H9 (cell line): ENCODE data around the gene DIP2C. TPM values are rescaled to one million over a fixed set of nuclear protein-coding genes. Genes with fewer than 3 reads are reported as not detected.

Experiments used
- DNase-seq: peaks from one replicate; pipeline ENCODE4 v3.0.0-alpha.2; 2017
- H2AFZ ChIP-seq: one replicate; pipeline ENCODE4 v1.6.1; 2013; ENCODE audit warnings: mild to moderate bottlenecking, low read length, control low read depth, moderate library complexity
- H2AK5ac ChIP-seq: 2 replicates; pipeline ENCODE4 v1.6.1; 2013; ENCODE audit warnings: low read length, control low read depth, mixed read lengths; ENCODE audit not compliant: insufficient read length
- H2BK120ac ChIP-seq: one replicate; pipeline ENCODE4 v1.6.1; 2013; ENCODE audit warnings: low read depth, mild to moderate bottlenecking, low read length, control low read depth, inconsistent platforms; ENCODE audit not compliant: poor library complexity, severe bottlenecking
- H2BK12ac ChIP-seq: 2 replicates; pipeline ENCODE4 v1.6.1; 2013; ENCODE audit warnings: low read length, control low read depth, mixed read lengths, low read depth; ENCODE audit not compliant: insufficient read length
- H2BK15ac ChIP-seq: 2 replicates; pipeline ENCODE4 v1.6.1; 2013; ENCODE audit warnings: low read depth, low read length, control low read depth
- H2BK20ac ChIP-seq: one replicate; pipeline ENCODE4 v1.6.1; 2013; ENCODE audit warnings: low read depth, mild to moderate bottlenecking, low read length, control low read depth, inconsistent platforms; ENCODE audit not compliant: poor library complexity, severe bottlenecking
- H2BK5ac ChIP-seq: 2 replicates; pipeline ENCODE4 v1.6.1; 2013; ENCODE audit warnings: low read length, control low read depth, mixed read lengths; ENCODE audit not compliant: insufficient read length
- H3K14ac ChIP-seq: 2 replicates; pipeline ENCODE4 v1.6.1; 2013; ENCODE audit warnings: low read length, control low read depth; ENCODE audit not compliant: insufficient read depth
- H3K18ac ChIP-seq: 2 replicates; pipeline ENCODE4 v1.6.1; 2013; ENCODE audit warnings: low read depth, mild to moderate bottlenecking, mixed read lengths, low read length, control low read depth; ENCODE audit not compliant: insufficient read length
- H3K23ac ChIP-seq: 2 replicates; pipeline ENCODE4 v1.6.1; 2013; ENCODE audit warnings: low read length, control low read depth, mixed read lengths, low read depth; ENCODE audit not compliant: insufficient read length
- H3K23me2 ChIP-seq: 2 replicates; pipeline ENCODE4 v1.6.1; 2013; ENCODE audit warnings: low read depth, mild to moderate bottlenecking, mixed read lengths, low read length, control low read depth; ENCODE audit not compliant: insufficient read length, poor library complexity, severe bottlenecking
- H3K27ac ChIP-seq: 2 replicates; pipeline ENCODE4 v1.5.1; 2013; ENCODE audit warnings: low read length, control low read depth, mixed read lengths, low read depth; ENCODE audit not compliant: insufficient read length
- H3K27me3 ChIP-seq: 2 replicates; pipeline ENCODE4 v1.6.1; 2013; ENCODE audit warnings: low read length, control low read depth, inconsistent platforms; ENCODE audit not compliant: insufficient read depth
- H3K4ac ChIP-seq: 2 replicates; pipeline ENCODE4 v1.6.1; 2013; ENCODE audit warnings: low read depth, mild to moderate bottlenecking, control low read depth, inconsistent platforms, low read length, moderate library complexity
- H3K4me1 ChIP-seq: 2 replicates; pipeline ENCODE4 v1.6.1; 2013; ENCODE audit warnings: low read length, control low read depth, inconsistent platforms; ENCODE audit not compliant: insufficient read depth
- H3K4me2 ChIP-seq: 2 replicates; pipeline ENCODE4 v1.6.1; 2013; ENCODE audit warnings: low read length, control low read depth, mixed read lengths; ENCODE audit not compliant: insufficient read length, insufficient read depth
- H3K56ac ChIP-seq: 2 replicates; pipeline ENCODE4 v1.6.1; 2013; ENCODE audit warnings: low read depth, mild to moderate bottlenecking, mixed read lengths, low read length, control low read depth; ENCODE audit not compliant: insufficient read length
- H3K79me1 ChIP-seq: 2 replicates; pipeline ENCODE4 v1.6.1; 2013; ENCODE audit warnings: low read depth, mild to moderate bottlenecking, moderate library complexity, low read length, control low read depth, inconsistent platforms; ENCODE audit not compliant: insufficient read depth, poor library complexity, severe bottlenecking
- H3K79me2 ChIP-seq: 2 replicates; pipeline ENCODE4 v1.6.1; 2013; ENCODE audit warnings: low read length, control low read depth, inconsistent platforms; ENCODE audit not compliant: insufficient read depth
- H3K9ac ChIP-seq: 2 replicates; pipeline ENCODE4 v1.6.1; 2013; ENCODE audit warnings: low read length, control low read depth, mixed read lengths; ENCODE audit not compliant: insufficient read length; ENCODE audit errors: extremely low read depth
- H3K9me3 ChIP-seq: one replicate; pipeline ENCODE4 v1.6.1; 2013; ENCODE audit warnings: low read depth, low read length, inconsistent platforms; ENCODE audit not compliant: control insufficient read depth
- H3T11ph ChIP-seq: one replicate; pipeline ENCODE4 v1.6.1; 2013; ENCODE audit warnings: mild to moderate bottlenecking, low read length, control low read depth, inconsistent platforms
- H4K20me1 ChIP-seq: one replicate; pipeline ENCODE4 v1.6.1; 2013; ENCODE audit not compliant: control insufficient read depth, insufficient read length, insufficient read depth
- H4K5ac ChIP-seq: 2 replicates; pipeline ENCODE4 v1.6.1; 2013; ENCODE audit warnings: low read depth, mild to moderate bottlenecking, mixed read lengths, low read length, control low read depth; ENCODE audit not compliant: insufficient read length
- H4K8ac ChIP-seq: replicated peaks from 2 replicates; pipeline ENCODE4 v1.6.1; 2013; ENCODE audit warnings: low read length, control low read depth, mixed read lengths, low read depth; ENCODE audit not compliant: insufficient read length
- H4K91ac ChIP-seq: 2 replicates; pipeline ENCODE4 v1.6.1; 2013; ENCODE audit warnings: low read depth, mild to moderate bottlenecking, moderate library complexity, mixed read lengths, low read length, control low read depth; ENCODE audit not compliant: insufficient read length
- H3K27ac Mint-ChIP-seq, 3 experiments: 2 replicates in 2 of 3; 3 replicates in 1 of 3; pipeline ENCODE4 v1.8.0; 2020 to 2021; ENCODE audit warnings: mixed read lengths in 3 of 3, mild to moderate bottlenecking in 1 of 3, moderate library complexity in 1 of 3
- H3K27me3 Mint-ChIP-seq: 2 replicates; pipeline ENCODE4 v1.8.0; 2021; ENCODE audit warnings: low read depth, mild to moderate bottlenecking, moderate library complexity, mixed read lengths
- H3K36me3 Mint-ChIP-seq, 3 experiments: 2 replicates in 2 of 3; 3 replicates in 1 of 3; pipeline ENCODE4 v1.8.0; 2020 to 2021; ENCODE audit warnings: low read depth in 3 of 3, mixed read lengths in 3 of 3; ENCODE audit not compliant: insufficient read depth in 1 of 3
- H3K4me1 Mint-ChIP-seq, 2 experiments: 2 replicates each; pipeline ENCODE4 v1.8.0; 2020; ENCODE audit warnings: mixed read lengths in 2 of 2
- H3K4me3 Mint-ChIP-seq, 2 experiments: 2 replicates in 1 of 2; 3 replicates in 1 of 2; pipeline ENCODE4 v1.8.0; 2020 to 2021; ENCODE audit warnings: mild to moderate bottlenecking in 2 of 2, mixed read lengths in 2 of 2, moderate library complexity in 1 of 2
- H3K9me3 Mint-ChIP-seq, 2 experiments: 2 replicates in 1 of 2; 3 replicates in 1 of 2; pipeline ENCODE4 v1.8.0; 2020; ENCODE audit warnings: mild to moderate bottlenecking in 2 of 2, mixed read lengths in 2 of 2, moderate library complexity in 1 of 2
- WGBS: extraction: QIAGEN DNeasy Blood & Tissue Kit; methylation state at CpG from one replicate; pipeline ENCODE4 v1.1.7; 2013; ENCODE audit warnings: missing lambda C conversion rate, low lambda C conversion rate, mixed read lengths; ENCODE audit not compliant: insufficient read length; ENCODE audit errors: extremely low coverage; 5-methylcytosine and 5-hydroxymethylcytosine counted together
- total RNA-seq: library from RNA; stranded (reverse); gene quantifications from 2 replicates; pipeline ENCODE4 v1.2.1, GENCODE V29; 2021
- TF ChIP-seq, protein P1 (sequence below): fragments of 200-600 bp; sonication (generic); conservative IDR thresholded peaks from 3 replicates; pipeline ENCODE4 v1.8.0; 2021; ENCODE audit warnings: antibody characterized with exemption, mild to moderate bottlenecking

DIP2C gene
- total RNA-seq, 1 experiment from 2014 or later, result 7.9 TPM

DNA sequence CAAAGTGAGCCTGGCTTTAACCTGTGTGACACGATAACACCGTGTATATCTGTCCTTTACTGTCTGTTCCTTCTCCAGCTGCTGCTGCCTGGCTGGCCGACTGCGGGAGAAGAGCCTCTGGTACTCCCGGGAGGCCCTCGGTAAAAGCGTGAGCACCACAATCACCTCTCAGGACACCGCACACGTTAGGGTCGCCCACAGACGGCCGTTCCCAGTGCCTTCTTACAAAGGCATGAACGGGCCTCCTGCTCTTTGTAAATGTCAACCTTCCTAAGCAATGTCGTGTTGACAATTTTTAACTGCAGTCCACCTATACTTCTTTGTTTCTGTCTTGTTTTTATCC is 177.6 kb downstream of the DIP2C start:
- Histone ChIP-seq H2AFZ (no peak overlapping the region), H3K23ac (no peak overlapping the region)

More for the DNA sequence above, 177.6 kb downstream of the DIP2C start:
- Mint-ChIP-seq H3K4me1 (peaks cover 6 to 8% of the 10 kb centered on the region in 2 experiments; a peak in 3 of 4 replicates), H3K27me3 (peaks cover 71% of the 10 kb centered on the region), H3K4me3 (no peak overlapping the region), H3K36me3 (peaks cover 3 to 11% (median 3%) of the 10 kb centered on the region in 3 experiments; a peak in 5 of 7 replicates), H3K27ac (peak overlapping the region in 1 of 3 experiments; percentile 84; a peak in 1 of 7 replicates), H3K9me3 (peaks cover 4 to 5% of the 10 kb centered on the region in 2 experiments; a peak in 4 of 5 replicates)
- no CpG with 5 or more reads among the region's 14 CpGs for WGBS
- Histone ChIP-seq H4K8ac (no peak overlapping the region), H2BK120ac (no peak overlapping the region), H3K14ac (no peak overlapping the region), H3T11ph (no peak overlapping the region), H4K91ac (no peak overlapping the region), H3K56ac (no peak overlapping the region), H2AK5ac (no peak overlapping the region), H3K79me2 (no peaks in the 10 kb centered on the region), H4K5ac (no peak overlapping the region), H2BK20ac (no peak overlapping the region), H3K23me2 (no peaks in the 10 kb centered on the region), H3K27me3 (peaks cover 26% of the 10 kb centered on the region; the same call in 1 of the 2 replicates), H2BK15ac (no peak overlapping the region), H4K20me1 (no peaks in the 10 kb centered on the region), H2BK5ac (no peak overlapping the region), H3K4ac (no peak overlapping the region), H3K9me3 (no peaks in the 10 kb centered on the region), H3K4me1 (no peaks in the 10 kb centered on the region), H3K27ac (no peak overlapping the region), H3K18ac (no peak overlapping the region), H3K4me2 (no peak overlapping the region), H3K79me1 (no peaks in the 10 kb centered on the region), H2BK12ac (no peak overlapping the region), H3K9ac (no peak overlapping the region)
- DNase-seq, result no peak
- TF ChIP-seq, protein P1, sequence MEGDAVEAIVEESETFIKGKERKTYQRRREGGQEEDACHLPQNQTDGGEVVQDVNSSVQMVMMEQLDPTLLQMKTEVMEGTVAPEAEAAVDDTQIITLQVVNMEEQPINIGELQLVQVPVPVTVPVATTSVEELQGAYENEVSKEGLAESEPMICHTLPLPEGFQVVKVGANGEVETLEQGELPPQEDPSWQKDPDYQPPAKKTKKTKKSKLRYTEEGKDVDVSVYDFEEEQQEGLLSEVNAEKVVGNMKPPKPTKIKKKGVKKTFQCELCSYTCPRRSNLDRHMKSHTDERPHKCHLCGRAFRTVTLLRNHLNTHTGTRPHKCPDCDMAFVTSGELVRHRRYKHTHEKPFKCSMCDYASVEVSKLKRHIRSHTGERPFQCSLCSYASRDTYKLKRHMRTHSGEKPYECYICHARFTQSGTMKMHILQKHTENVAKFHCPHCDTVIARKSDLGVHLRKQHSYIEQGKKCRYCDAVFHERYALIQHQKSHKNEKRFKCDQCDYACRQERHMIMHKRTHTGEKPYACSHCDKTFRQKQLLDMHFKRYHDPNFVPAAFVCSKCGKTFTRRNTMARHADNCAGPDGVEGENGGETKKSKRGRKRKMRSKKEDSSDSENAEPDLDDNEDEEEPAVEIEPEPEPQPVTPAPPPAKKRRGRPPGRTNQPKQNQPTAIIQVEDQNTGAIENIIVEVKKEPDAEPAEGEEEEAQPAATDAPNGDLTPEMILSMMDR, result no peak
